Left ventricle myocardium inferior (tissue), 1 donor: ENCODE results near the gene TMCC2. TPM values are rescaled to one million over a fixed set of nuclear protein-coding genes. Genes with fewer than 3 reads are reported as not detected.

Source experiments
- DNase-seq: peaks from one replicate; pipeline ENCODE4 v3.0.0-alpha.2; 2020
- H3K27ac ChIP-seq: fragments of 200-600 bp; replicated peaks from 2 replicates; pipeline ENCODE4 v1.8.0; 2021
- H3K27me3 ChIP-seq: fragments of 200-600 bp; 2 replicates; pipeline ENCODE4 v1.8.0; 2021; ENCODE audit warnings: low read depth
- H3K36me3 ChIP-seq: fragments of 200-600 bp; 2 replicates; pipeline ENCODE4 v1.8.0; 2021
- H3K4me1 ChIP-seq: fragments of 200-600 bp; 2 replicates; pipeline ENCODE4 v1.8.0; 2021
- H3K4me3 ChIP-seq: fragments of 200-600 bp; 2 replicates; pipeline ENCODE4 v1.8.0; 2021; ENCODE audit warnings: mild to moderate bottlenecking, moderate library complexity
- H3K9me3 ChIP-seq: fragments of 200-600 bp; replicated peaks from 2 replicates; pipeline ENCODE4 v1.8.0; 2021
- CTCF ChIP-seq: fragments of 200-600 bp; IDR thresholded peaks from 2 replicates; pipeline ENCODE4 v1.8.0; 2021; ENCODE audit warnings: antibody characterized with exemption, mild to moderate bottlenecking, borderline replicate concordance
- intact Hi-C: fragments of 100-400 bp; cut with micrococcal nuclease; formaldehyde crosslinking; loops from one replicate; pipeline ENCODE4 v1.11.0; 2022
- total RNA-seq: library from RNA; stranded (reverse); fragmentation: NEBNext Ultra II Directional; extraction: Animal tissue kit (Norgen Biotek cat#: 25700); gene quantifications from one replicate; pipeline ENCODE4 v1.2.1, GENCODE V29; 2021
- donor health status: DM: no; HTN: yes; CAD: no; lungs with severe emphysema.

TMCC2 gene
- total RNA-seq, 1 donor from 2014 or later, result 2.5 TPM

- Histone ChIP-seq H3K4me3 (no peak overlapping the region), H3K9me3 (no peaks in the 10 kb centered on the region), H3K27me3 (peaks cover 7% of the 10 kb centered on the region), H3K27ac (no peak overlapping the region), H3K4me1 (peaks cover 25% of the 10 kb centered on the region), H3K36me3 (no peaks in the 10 kb centered on the region)
- no peak for DNase-seq
- no peak for TF ChIP-seq CTCF
- intact Hi-C loops, result no loop called here
These were observed 1.6 kb upstream of the TMCC2 start for GRCh38 chr1:205225901-205226765.

GRCh38 chr1:205226868-205227583, 720 bp upstream of the TMCC2 start:
- Histone ChIP-seq H3K4me3 (peak overlapping the region; percentile 77), H3K27ac (peak overlapping the region; percentile 35), H3K4me1 (peaks cover 25% of the 10 kb centered on the region), H3K36me3 (no peaks in the 10 kb centered on the region), H3K9me3 (no peaks in the 10 kb centered on the region), H3K27me3 (peaks cover 7% of the 10 kb centered on the region)
- no peak for DNase-seq
- TF ChIP-seq CTCF, result no peak
- intact Hi-C loops, result no loop called here

GRCh38 chr1:205228093-205228521, 361 bp downstream of the TMCC2 start:
- Histone ChIP-seq H3K27me3 (peaks cover 7% of the 10 kb centered on the region), H3K4me3 (peak overlapping the region; percentile 77), H3K36me3 (no peaks in the 10 kb centered on the region), H3K27ac (no peak overlapping the region), H3K4me1 (peaks cover 25% of the 10 kb centered on the region), H3K9me3 (no peaks in the 10 kb centered on the region)
- TF ChIP-seq CTCF, result no peak
- intact Hi-C loops, result no loop called here
- no peak for DNase-seq

- peak overlapping the region; percentile 77 for H3K4me3 ChIP-seq
- intact Hi-C loops, result no loop called here
- peaks cover 25% of the 10 kb centered on the region for H3K4me1 ChIP-seq
- TF ChIP-seq CTCF, result peak; percentile 18
- no peak for DNase-seq
- no peaks in the 10 kb centered on the region for H3K36me3 ChIP-seq
- no peaks in the 10 kb centered on the region for H3K9me3 ChIP-seq
- H3K27ac ChIP-seq, result no peak overlapping the region
- H3K27me3 ChIP-seq, result peaks cover 12% of the 10 kb centered on the region
These were observed 1.7 kb downstream of the TMCC2 start for GRCh38 chr1:205229399-205229871.

GRCh38 chr1:205229916-205230700, 2.4 kb downstream of the TMCC2 start:
- intact Hi-C loops, result no loop called here
- peak overlapping the region; percentile 77 for H3K4me3 ChIP-seq
- no peak for DNase-seq
- H3K27me3 ChIP-seq, result peaks cover 5% of the 10 kb centered on the region
- TF ChIP-seq CTCF, result no peak
- H3K36me3 ChIP-seq, result no peaks in the 10 kb centered on the region
- H3K27ac ChIP-seq, result no peak overlapping the region
- H3K9me3 ChIP-seq, result no peaks in the 10 kb centered on the region
- H3K4me1 ChIP-seq, result peaks cover 27% of the 10 kb centered on the region
